Kidney capillary endothelial cell (primary cell): Measurements from ENCODE around the gene C1orf167.
A peak's percentile ranks its signal among the peaks of the same experiment; 100 is the strongest.

Experiments
- DNase-seq: peaks from one replicate; pipeline ENCODE4 v3.0.0-alpha.2; 2018; ENCODE audit warnings: low spot score

Gene C1orf167

DNA sequence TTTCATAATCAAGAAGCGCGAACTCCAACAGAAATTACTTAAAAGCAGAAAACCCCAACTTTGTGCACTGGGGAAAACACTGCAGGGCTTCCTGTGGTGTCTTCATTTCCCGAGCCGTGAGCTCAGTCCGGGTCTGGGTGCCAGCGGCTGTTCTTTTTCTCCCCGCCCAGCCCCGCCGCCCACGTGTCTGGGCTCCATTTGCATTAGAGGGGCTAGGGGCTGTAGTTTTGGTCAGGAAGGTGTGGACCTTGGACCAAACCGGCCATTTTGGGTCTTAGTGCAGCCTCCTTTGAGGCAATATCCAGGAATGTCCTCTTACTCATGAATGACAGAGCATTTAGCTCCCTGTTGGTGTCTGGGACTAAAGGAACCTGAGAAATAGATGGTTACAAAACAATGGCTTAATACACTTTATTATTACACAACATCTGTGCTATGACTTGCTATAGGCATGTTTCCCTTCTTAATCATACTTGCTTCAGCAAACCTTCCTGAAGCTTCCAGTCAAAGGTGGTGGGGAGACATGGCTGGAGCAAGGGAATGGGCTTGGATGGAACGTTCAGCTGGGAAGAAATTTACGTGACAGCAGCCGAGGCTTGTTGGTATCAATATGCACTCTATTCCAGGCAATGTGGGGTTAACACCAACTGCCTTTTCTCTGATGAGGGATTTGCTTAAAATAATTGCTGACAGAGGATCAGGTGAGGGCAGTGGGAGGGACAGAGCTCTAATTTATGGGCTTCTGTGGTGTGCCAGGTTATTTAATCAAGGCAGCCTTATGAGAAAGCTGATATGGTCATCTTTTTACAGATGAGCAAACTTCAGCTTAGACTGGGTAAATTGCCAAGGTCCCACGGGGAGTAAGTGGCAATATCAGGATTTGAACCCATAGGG, 25.0 kb upstream of the C1orf167 start:
- peak; percentile 68 for DNase-seq

DNA sequence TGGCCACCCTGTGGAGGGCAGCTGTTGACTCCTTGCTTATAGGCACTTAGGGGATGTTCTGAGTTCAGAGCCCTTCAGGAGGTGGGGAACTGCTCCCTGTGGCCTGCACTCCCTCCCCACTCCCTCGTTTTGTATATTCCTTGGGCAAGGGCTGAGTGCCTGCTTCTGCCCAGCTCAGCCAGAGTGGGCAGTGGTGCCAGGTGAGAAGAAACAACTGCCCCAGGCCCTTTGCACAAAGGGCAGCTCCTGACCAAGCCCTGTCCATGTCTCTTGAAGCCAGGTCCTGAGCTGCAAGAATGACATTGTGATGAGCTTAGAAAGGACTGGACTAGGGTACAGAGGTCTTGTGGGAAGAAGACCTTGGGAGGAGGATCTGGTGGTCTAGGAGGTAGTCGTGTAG, 23.9 kb upstream of the C1orf167 start:
- DNase-seq = no peak

GRCh38 chr1:11738783-11739182, 23.2 kb upstream of the C1orf167 start:
- no peak for DNase-seq

GRCh38 chr1:11740258-11741192, 21.5 kb upstream of the C1orf167 start:
- DNase-seq = no peak

DNA sequence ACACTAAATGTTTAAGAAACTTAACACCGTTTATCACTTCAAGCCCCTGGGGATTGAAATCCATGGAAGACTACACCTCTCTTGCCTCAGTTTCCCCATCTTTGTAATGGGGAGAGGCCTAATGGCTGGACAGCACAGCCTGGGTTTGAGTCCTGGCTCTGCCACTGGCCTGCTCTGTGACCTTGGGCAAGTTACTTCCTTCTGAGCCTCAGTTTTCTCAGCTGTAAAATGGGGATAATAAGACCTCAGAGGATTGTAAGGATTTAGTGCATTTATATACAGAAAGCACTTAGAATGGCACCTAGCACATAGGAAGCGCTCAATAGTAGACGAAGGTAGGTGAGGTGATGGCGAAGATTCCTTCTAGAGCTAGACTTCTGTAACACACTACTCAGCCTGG, 20.5 kb upstream of the C1orf167 start:
- no peak for DNase-seq

DNA sequence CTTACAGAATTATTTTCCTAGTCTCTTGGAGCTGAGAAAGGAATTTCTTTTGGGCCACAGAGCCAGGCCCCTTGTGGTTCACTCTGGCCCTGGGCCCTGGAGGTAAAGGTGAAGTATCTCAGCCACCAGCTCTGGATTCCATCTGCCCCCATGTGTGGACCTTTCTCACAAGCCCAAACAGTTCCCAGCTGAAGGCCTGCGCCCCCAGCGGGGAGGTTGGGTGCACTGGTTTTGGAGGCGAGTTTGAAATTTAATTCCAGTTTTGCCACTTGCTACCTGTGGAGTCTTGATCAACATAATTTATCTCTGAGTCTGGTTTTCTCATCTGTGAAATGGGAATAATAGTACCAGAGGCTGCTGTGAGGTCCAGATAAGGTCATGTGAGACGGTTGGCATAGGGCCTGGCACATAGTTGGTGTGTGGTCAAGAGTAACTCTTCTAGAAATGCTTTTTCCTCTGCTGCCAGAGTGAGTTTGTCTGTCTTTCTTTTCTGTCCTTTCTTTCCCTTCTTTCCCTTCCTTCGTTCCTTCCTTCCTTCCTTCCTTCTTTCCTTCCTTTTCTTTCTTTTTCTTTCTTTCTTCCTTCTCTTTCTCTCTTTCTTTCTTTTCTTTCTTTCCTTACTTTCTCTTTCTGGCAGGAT, 20.0 kb upstream of the C1orf167 start:
- DNase-seq = no peak

DNA sequence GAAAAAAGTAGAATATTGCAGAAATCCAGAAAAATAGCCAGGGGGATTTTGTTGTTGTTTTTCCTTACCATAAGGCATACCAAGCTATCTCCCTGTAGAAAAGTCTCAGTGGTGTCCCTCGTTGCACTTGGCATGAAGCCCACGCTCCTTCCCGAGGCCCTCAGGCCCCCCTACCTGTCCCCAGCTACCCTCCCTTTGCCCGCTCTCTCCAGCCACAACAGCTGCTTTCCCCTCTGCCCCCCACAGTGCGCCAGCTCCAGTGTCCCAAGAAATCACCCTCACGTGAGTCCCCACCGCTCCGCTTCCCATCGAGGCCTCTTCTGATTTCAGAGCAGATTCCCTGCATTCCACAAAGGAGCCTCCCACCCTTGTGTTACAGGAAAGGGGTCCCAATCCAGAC, 17.7 kb upstream of the C1orf167 start:
- DNase-seq = no peak

DNA sequence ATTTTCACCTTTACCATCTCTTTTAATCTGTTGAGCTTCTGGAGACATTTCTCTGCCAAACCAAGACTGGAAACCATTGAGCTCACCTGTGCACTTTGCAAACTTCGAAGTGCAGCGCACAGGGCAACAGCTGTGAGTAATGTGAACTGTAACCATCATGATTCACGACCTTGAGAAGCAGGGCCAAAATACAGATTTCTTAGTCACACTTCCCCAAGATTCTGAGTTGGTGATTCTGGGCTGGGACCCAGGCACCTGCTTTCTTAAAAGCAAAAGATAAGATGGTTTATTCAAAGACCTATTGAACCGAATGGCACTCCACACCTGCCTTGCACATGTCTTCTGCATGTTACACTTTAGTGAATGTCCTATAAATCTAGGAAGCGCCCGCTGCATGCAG, 15.9 kb upstream of the C1orf167 start:
- no peak for DNase-seq

DNA sequence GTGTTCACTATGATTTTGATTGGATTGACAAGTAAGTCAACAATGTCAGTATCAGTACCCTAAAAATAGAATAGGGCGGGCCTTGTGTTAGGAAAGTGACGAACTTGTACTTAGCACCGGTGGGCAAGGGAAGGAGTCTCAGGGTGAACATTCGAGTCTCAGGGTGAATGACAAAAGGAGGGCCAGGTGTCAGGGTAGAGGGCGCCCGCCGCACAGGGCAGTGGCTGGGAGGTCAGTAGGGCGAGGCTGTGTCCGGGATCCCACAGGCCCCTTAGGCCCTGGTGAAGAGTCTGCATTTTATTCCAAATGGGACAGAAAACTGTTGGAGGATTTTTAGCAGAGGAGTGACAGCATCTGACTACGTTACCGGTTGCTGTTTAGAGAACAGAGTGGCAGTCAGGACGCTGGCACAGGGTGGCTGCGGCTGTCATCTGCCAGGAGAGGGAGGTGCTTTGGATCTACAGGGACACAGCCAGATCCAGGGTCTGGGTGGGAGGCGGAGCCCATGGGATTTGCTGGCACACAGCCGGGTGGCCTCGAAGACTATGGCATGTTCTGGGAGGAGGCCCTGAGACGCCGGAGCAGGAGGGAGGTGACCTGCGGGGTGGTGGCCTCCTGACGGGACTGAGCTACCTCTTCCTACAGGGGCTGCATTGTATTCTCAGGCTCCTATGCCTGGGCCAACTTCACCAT, 15.1 kb upstream of the C1orf167 start:
- no peak for DNase-seq

DNA sequence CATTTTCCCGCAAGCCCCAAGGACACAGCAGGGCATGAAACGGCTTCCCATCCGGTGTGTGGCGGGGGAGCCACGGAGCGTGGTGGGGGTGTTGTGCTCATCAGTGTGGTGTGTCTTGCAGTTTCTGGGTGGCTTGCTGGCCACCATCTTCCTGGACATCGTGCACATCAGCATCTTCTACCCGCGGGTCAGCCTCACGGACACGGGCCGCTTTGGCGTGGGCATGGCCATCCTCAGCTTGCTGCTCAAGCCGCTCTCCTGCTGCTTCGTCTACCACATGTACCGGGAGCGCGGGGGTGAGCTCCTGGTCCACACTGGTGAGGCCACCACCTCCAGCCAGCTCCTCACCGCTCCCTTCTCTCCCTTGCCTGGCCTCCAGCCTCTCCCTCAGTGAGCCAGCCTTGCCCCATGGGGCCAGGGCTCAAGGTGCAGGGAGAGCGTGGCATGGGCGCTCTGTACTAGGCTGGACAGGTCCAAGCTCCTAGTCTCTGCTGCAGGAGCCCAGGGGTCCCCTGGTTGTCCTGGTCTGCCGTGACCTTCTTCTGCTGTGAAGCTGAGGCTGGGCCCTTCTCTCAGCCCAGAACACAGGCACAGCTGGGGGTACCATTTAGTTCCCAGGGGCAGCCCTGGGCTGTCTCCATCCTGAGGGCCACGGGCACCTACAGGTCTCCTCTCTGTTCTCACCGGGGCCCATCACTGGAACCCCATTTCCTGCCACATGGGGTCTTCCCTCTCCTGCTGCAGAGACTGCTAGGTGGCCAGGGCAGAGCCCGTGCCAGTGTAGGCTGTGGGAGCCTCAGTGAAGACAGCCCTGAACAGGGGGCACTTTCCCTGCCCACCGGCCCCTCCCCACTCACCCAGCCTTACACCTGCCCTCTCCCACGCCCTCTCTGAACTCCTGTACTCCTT, 13.4 kb upstream of the C1orf167 start:
- DNase-seq = no peak

- no peak for DNase-seq
Measured at GRCh38 chr1:11749203-11749689, 12.7 kb upstream of the C1orf167 start.

GRCh38 chr1:11749996-11750395, 12.0 kb upstream of the C1orf167 start:
- DNase-seq = no peak

- no peak for DNase-seq
Measured at GRCh38 chr1:11751087-11751486, 10.9 kb upstream of the C1orf167 start.

DNA sequence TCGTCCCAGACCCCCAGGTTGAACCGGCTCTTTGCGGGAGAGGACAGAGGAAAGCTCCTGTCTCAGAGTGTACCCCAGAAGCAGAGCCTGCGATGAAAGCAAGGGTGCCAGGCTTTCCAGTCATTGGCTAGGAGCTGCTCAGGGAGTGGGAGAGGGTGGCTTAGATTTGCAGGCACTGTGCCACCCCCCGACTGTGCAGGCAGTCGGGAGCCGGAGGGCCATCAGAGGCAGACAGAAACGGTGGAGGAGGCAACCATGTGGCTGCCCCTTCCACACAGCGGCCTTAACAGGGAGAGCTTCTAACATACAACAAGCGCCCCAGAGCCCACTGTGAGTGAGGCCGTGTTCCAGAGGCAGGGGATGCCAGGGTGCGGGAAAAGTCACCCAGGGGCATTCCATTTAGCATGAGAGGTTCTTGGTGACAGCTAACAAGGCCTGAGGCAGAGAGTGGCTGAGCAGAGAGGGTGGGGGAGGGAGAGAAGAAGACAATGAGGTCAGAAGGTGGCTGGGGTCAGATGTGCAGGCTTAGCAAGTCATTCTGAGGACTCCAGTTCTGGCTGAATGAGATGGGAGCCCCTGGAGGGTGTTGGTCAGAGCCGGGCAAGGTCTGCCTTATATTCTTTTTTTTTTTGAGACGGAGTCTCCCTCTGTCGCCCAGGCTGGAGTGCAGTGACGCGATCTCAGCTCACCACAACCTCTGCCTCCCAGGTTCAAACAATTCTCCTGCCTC, 9.5 kb upstream of the C1orf167 start:
- DNase-seq = no peak

DNA sequence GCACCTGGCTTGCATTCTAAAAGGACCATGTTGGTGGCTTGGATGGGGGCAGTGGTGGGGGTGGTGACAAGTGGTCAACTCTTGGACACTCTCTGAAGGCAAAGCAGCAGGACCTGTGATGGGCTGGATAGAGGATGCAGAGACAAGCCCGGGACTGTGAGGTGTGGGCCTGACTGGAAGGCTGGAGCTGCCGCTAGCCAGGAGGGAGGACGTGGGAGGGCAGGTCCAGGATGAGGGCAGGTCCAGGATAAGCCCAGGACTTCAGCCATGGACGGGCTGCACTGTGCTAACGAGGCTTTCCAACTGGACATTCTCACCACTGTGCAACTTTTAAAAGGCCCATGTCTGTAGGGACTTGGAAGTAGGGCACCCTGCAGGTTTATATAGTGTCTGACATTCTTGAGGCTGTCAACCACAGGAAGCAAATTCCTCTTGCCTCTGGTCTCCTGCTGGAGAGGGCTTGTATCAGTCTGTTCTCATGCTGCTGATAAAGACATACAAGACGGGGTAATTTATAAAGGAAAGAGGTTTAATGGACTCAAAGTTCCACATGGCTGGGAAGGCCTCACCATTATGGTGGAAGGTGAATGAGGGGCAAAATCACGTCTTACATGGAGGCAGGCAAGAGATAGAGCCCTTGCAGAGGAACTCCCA, 8.3 kb upstream of the C1orf167 start:
- DNase-seq = no peak

DNA sequence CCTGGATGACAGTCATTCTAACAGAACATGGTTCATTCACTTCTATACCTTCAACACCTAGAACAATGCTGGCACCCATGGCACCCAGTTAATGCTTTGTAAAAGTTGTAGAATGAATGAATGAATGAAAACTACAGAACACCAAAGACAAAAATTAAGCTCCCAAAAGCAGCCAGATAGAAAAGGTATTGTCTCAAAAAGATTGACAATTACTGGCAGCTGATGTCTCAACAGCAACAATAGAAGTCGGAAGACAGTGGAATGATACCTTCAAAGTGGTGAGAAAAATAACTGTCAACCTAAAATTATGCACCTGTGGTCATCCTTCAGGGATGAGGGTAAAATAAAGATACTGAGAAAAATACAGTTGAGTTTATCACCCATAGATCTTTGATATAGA, 4.9 kb upstream of the C1orf167 start:
- no peak for DNase-seq

DNA sequence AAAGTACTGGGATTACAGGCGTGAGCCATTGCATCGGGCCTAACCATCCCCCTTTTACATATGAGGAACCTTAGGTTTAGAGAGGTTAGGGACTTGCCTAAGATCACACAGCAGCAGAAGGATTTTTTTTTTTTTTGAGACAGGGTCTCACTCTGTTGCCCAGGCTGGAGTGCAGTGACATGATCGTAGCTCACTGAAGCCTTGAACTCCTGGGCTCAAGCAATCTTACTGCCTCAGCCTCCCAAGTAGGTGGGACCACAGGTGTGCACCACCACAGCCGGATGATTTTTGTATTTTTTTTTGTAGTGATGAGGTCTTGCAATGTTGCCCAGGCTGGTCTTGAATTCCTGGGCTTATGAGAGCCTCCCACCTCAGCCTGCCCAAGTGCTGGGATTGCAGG, 2.2 kb upstream of the C1orf167 start:
- DNase-seq = no peak

GRCh38 chr1:11761285-11761684, 708 bp upstream of the C1orf167 start:
- no peak for DNase-seq

DNA sequence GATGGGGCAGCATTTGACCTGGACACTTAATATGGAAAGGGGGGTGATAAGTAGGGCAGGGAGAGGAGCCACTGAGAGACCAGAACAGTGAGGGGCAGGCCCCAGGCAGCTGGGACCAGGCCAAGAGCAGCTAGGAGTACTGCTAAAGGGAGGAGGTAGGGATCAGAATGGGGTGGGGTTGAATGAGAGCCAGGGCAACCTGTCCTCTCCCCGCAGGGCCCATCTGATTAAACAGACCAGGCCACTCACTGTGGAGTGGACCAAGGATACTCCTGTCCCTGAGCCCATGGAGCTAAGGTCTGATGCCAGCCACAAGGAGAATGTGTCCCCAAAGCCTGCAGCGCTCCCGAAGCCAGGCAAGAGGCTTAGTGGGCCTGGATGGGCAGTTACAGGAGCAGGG, 2.1 kb downstream of the C1orf167 start:
- no peak for DNase-seq
